Kidney (tissue), 14 donors: ENCODE measurements around the gene CRYL1. TPM values are rescaled to one million over a fixed set of nuclear protein-coding genes. Genes with fewer than 3 reads are reported as not detected.

ENCODE experiments used
- DNase-seq, 5 donors: peaks; one replicate each; pipeline ENCODE4 v3.0.0-alpha.2; 2013 to 2020
- FAIRE-seq: peaks from 2 replicates; lab custom pipeline; 2012; peaks lifted over from hg19 to GRCh38; lab: Jason Lieb, UNC
- H3K27ac ChIP-seq, 2 donors: one replicate each; pipeline ENCODE4 v1.7.0; 2013; ENCODE audit warnings: low read depth in 2 of 2, low read length in 2 of 2, inconsistent platforms in 1 of 2
- H3K27me3 ChIP-seq: one replicate; pipeline ENCODE4 v1.7.1; 2013; ENCODE audit warnings: low read length, inconsistent platforms; ENCODE audit not compliant: control insufficient read depth, insufficient read depth
- H3K36me3 ChIP-seq, 3 donors: one replicate each; pipeline versions ENCODE4 v1.7.0 to v1.7.1; 2013; ENCODE audit warnings: low read length in 3 of 3, control low read depth in 1 of 3, inconsistent platforms in 1 of 3; ENCODE audit not compliant: insufficient read depth in 3 of 3, control insufficient read depth in 2 of 3
- H3K4me1 ChIP-seq, 3 donors: one replicate each; pipeline versions ENCODE4 v1.7.0 to v1.7.1; 2013; ENCODE audit warnings: low read length in 3 of 3, inconsistent platforms in 1 of 3, low read depth in 1 of 3; ENCODE audit not compliant: control insufficient read depth in 2 of 3, insufficient read depth in 2 of 3
- H3K4me3 ChIP-seq, 3 donors: one replicate each; pipeline versions ENCODE4 v1.7.0 to v1.8.1; 2013; ENCODE audit warnings: low read length in 3 of 3, control low read depth in 1 of 3, inconsistent platforms in 1 of 3
- H3K9ac ChIP-seq, 3 donors: one replicate each; pipeline versions ENCODE4 v1.7.0 to v1.7.1; 2013; ENCODE audit warnings: low read length in 3 of 3, control low read depth in 1 of 3, inconsistent platforms in 1 of 3
- H3K9me3 ChIP-seq, 3 donors: one replicate each; pipeline versions ENCODE4 v1.7.0 to v1.7.1; 2013; ENCODE audit warnings: low read length in 3 of 3, control low read depth in 1 of 3, inconsistent platforms in 1 of 3; ENCODE audit not compliant: control insufficient read depth in 2 of 3, insufficient read depth in 1 of 3
- CTCF ChIP-seq: IDR thresholded peaks from 3 replicates; pipeline ENCODE4 v1.5.1; 2012; ENCODE audit warnings: mild to moderate bottlenecking, moderate library complexity, borderline replicate concordance; ENCODE audit not compliant: insufficient read depth; ENCODE audit errors: extremely low read depth
- intact Hi-C: fragments of 100-400 bp; cut with DNase I; formaldehyde crosslinking; loops from one replicate; pipeline ENCODE4 v1.11.1; 2022
- polyA plus RNA-seq: library from polyadenylated mRNA; stranded (reverse); fragments of 350-450 nt; fragmentation: Illumina TruSeq; extraction: RNeasy Lipid Tissue Mini Kit (QIAGEN cat#74804); gene quantifications from one replicate; pipeline ENCODE4 v1.2.3, GENCODE V29; 2014; ENCODE audit warnings: low read depth, low replicate concordance; ENCODE audit not compliant: insufficient read depth
- total RNA-seq: library from RNA; stranded (reverse); fragmentation: NEBNext Ultra II Directional; extraction: Animal tissue kit (Norgen Biotek cat#: 25700); gene quantifications from one replicate; pipeline ENCODE4 v1.2.1, GENCODE V29; 2021
- donor health status: control.
- donor health status: control.
- donor health status: control.
- donor health status: control.
- donor health status: control.
- donor health status: DM: yes; HTN: yes; CAD: no.
- donor health status: Normal renal cell carcinoma (clear cell type).

The CRYL1 gene
- total and polyA plus RNA-seq, 2 donors from 2014 or later = 130 to 462 TPM

GRCh38 chr13:20534038-20534608 lies 8.5 kb upstream of the CRYL1 start:
- intact Hi-C loops = no loop called here
- FAIRE-seq (no peak), DNase-seq (no peak)
- Histone ChIP-seq H3K9ac (no peak overlapping the region), H3K4me1 (no peaks in the 10 kb centered on the region), H3K4me3 (no peak overlapping the region), H3K27ac (no peak overlapping the region), H3K27me3 (no peaks in the 10 kb centered on the region), H3K36me3 (no peaks in the 10 kb centered on the region), H3K9me3 (no peaks in the 10 kb centered on the region)
- TF ChIP-seq CTCF = no peak

- H3K4me3 ChIP-seq = no peak overlapping the region
- H3K36me3 ChIP-seq = no peaks in the 10 kb centered on the region
- intact Hi-C loops = no loop called here
- no peak overlapping the region for H3K27ac ChIP-seq
- no peak overlapping the region for H3K9ac ChIP-seq
- H3K4me1 ChIP-seq = peaks cover 0 to 10% (median 7%) of the 10 kb centered on the region in 3 donors
- no peak for TF ChIP-seq CTCF
- H3K9me3 ChIP-seq = no peaks in the 10 kb centered on the region
- FAIRE-seq (no peak), DNase-seq (no peak)
- H3K27me3 ChIP-seq = no peaks in the 10 kb centered on the region
Measured at GRCh38 chr13:20528452-20528851, 2.8 kb upstream of the CRYL1 start.

- peak in 2 of 5 donors; percentile 29 to 30 for DNase-seq
- H3K4me1 ChIP-seq = peaks cover 0 to 17% (median 7%) of the 10 kb centered on the region in 3 donors
- H3K4me3 ChIP-seq = peak overlapping the region; percentile 11 to 96 (median 96)
- H3K9me3 ChIP-seq = no peaks in the 10 kb centered on the region
- intact Hi-C loops = no loop called here
- peak overlapping the region; percentile 98 for H3K27ac ChIP-seq
- H3K9ac ChIP-seq = peak overlapping the region in 2 of 3 donors; percentile 43 to 76
- TF ChIP-seq CTCF = no peak
- no peak for FAIRE-seq
- no peaks in the 10 kb centered on the region for H3K27me3 ChIP-seq
- no peaks in the 10 kb centered on the region for H3K36me3 ChIP-seq
Measured at GRCh38 chr13:20526664-20527063, 1.0 kb upstream of the CRYL1 start.
